WTC11 (cell line): ENCODE results near the gene RANBP3L. TPM values are rescaled to one million over a fixed set of nuclear protein-coding genes. Genes with fewer than 3 reads are reported as not detected.

Source experiments
- ATAC-seq: fragments of 200-7000 bp; cut with Tn5 transposase; 2 replicates; pipeline ENCODE4 v1.10.0; 2021; ENCODE audit warnings: mild to moderate bottlenecking, moderate library complexity
- CTCF ChIA-PET: fragments of 300-600 bp; sonication (Branson Sonifier 250); formaldehyde crosslinking; loops from one replicate; lab custom pipeline; 2021; ENCODE audit warnings: antibody characterized with exemption; lab: Charles Lee
- POLR2A ChIA-PET: fragments of 350-600 bp; sonication (Branson Sonifier 250); formaldehyde crosslinking; loops from one replicate; lab custom pipeline; 2021; ENCODE audit warnings: antibody characterized with exemption; lab: Charles Lee
- DNase-seq: peaks from one replicate; pipeline ENCODE4 v3.0.0; 2021; ENCODE audit warnings: low spot score
- H3K27ac Mint-ChIP-seq: 2 replicates; pipeline ENCODE4 v1.8.0; 2021; ENCODE audit warnings: mixed read lengths
- H3K27me3 Mint-ChIP-seq: 2 replicates; pipeline ENCODE4 v1.8.0; 2021; ENCODE audit warnings: low read depth, mild to moderate bottlenecking, moderate library complexity, mixed read lengths
- H3K36me3 Mint-ChIP-seq: 2 replicates; pipeline ENCODE4 v1.8.0; 2021; ENCODE audit warnings: mixed read lengths
- H3K4me1 Mint-ChIP-seq: 2 replicates; pipeline ENCODE4 v1.8.0; 2022; ENCODE audit warnings: mixed read lengths
- H3K4me3 Mint-ChIP-seq: 2 replicates; pipeline ENCODE4 v1.8.0; 2021; ENCODE audit warnings: mild to moderate bottlenecking, moderate library complexity, mixed read lengths
- H3K9me3 Mint-ChIP-seq: 2 replicates; pipeline ENCODE4 v1.8.0; 2021; ENCODE audit warnings: mixed read lengths
- EMX1 ChIP-seq: fragments of 250-450 bp; sonication (Bioruptor Pico); IDR thresholded peaks from 2 replicates; pipeline ENCODE4 v1.8.0; 2021; ENCODE audit warnings: mild to moderate bottlenecking
- ETV6 ChIP-seq: sonication (generic); formaldehyde crosslinking; IDR thresholded peaks from 2 replicates; pipeline ENCODE4 v1.8.1; 2022; ENCODE audit warnings: mild to moderate bottlenecking, missing genetic modification reagents
- IRF2 ChIP-seq: sonication (generic); formaldehyde crosslinking; IDR thresholded peaks from 2 replicates; pipeline ENCODE4 v1.8.0; 2022; ENCODE audit warnings: low read depth, missing genetic modification reagents, borderline replicate concordance
- JAZF1 ChIP-seq: fragments of 250-450 bp; sonication (Bioruptor Pico); IDR thresholded peaks from 2 replicates; pipeline ENCODE4 v1.9.0; 2021; ENCODE audit warnings: moderate library complexity, mild to moderate bottlenecking, inconsistent platforms
- NR2C2 ChIP-seq: sonication (generic); formaldehyde crosslinking; IDR thresholded peaks from 2 replicates; pipeline ENCODE4 v1.8.0; 2022; ENCODE audit warnings: mild to moderate bottlenecking, missing genetic modification reagents
- NR3C1 ChIP-seq: sonication (generic); formaldehyde crosslinking; conservative IDR thresholded peaks from 2 replicates; pipeline ENCODE4 v1.8.1; 2023; ENCODE audit warnings: low read depth, mild to moderate bottlenecking, missing genetic modification reagents
- PRRX2 ChIP-seq: fragments of 250-450 bp; sonication (Bioruptor Pico); IDR thresholded peaks from 2 replicates; pipeline ENCODE4 v1.8.0; 2021; ENCODE audit warnings: mild to moderate bottlenecking
- RELA ChIP-seq: sonication (generic); formaldehyde crosslinking; IDR thresholded peaks from 2 replicates; pipeline ENCODE4 v1.8.1; 2022; ENCODE audit warnings: missing genetic modification reagents, mild to moderate bottlenecking, borderline replicate concordance
- SMAD3 ChIP-seq: sonication (generic); formaldehyde crosslinking; IDR thresholded peaks from 2 replicates; pipeline ENCODE4 v1.8.0; 2022; ENCODE audit warnings: missing genetic modification reagents, mild to moderate bottlenecking, borderline replicate concordance
- TEAD1 ChIP-seq: sonication (generic); formaldehyde crosslinking; IDR thresholded peaks from 2 replicates; pipeline ENCODE4 v1.8.0; 2022; ENCODE audit warnings: mild to moderate bottlenecking, missing genetic modification reagents
- ZNF138 ChIP-seq: sonication (generic); formaldehyde crosslinking; conservative IDR thresholded peaks from 2 replicates; pipeline ENCODE4 v1.8.1; 2022; ENCODE audit warnings: mild to moderate bottlenecking, moderate library complexity, missing genetic modification reagents
- ZNF396 ChIP-seq: fragments of 250-450 bp; sonication (Bioruptor Pico); IDR thresholded peaks from 2 replicates; pipeline ENCODE4 v1.8.0; 2021; ENCODE audit warnings: mild to moderate bottlenecking, moderate library complexity, borderline replicate concordance
- ZNF423 ChIP-seq: fragments of 250-450 bp; sonication (Bioruptor Pico); IDR thresholded peaks from 2 replicates; pipeline ENCODE4 v2.1.2; 2022; ENCODE audit warnings: mild to moderate bottlenecking, moderate library complexity
- total RNA-seq: library from RNA; stranded (reverse); gene quantifications from 3 replicates; pipeline ENCODE4 v1.2.3, GENCODE V29; 2021
- TF ChIP-seq, protein P1 (sequence below): sonication (generic); formaldehyde crosslinking; IDR thresholded peaks from 2 replicates; pipeline ENCODE4 v1.8.1; 2023; ENCODE audit warnings: mild to moderate bottlenecking, missing genetic modification reagents
- TF ChIP-seq, protein P2 (sequence below): sonication (generic); formaldehyde crosslinking; IDR thresholded peaks from 2 replicates; pipeline ENCODE4 v1.8.1; 2022; ENCODE audit warnings: low read depth, missing genetic modification reagents, borderline replicate concordance
- TF ChIP-seq, protein P3 (sequence below): sonication (generic); formaldehyde crosslinking; conservative IDR thresholded peaks from 2 replicates; pipeline ENCODE4 v1.8.1; 2023; ENCODE audit warnings: mild to moderate bottlenecking, low read depth, missing genetic modification reagents, moderate library complexity
- TF ChIP-seq, protein P4 (sequence below): sonication (generic); formaldehyde crosslinking; IDR thresholded peaks from 2 replicates; pipeline ENCODE4 v1.8.0; 2022; ENCODE audit warnings: mild to moderate bottlenecking, missing genetic modification reagents
- TF ChIP-seq, protein P5 (sequence below): fragments of 250-450 bp; sonication (Bioruptor Pico); IDR thresholded peaks from 2 replicates; pipeline ENCODE4 v1.9.0; 2021; ENCODE audit warnings: moderate library complexity, mild to moderate bottlenecking, inconsistent platforms, borderline replicate concordance
- TF ChIP-seq, protein P6 (sequence below): fragments of 200-600 bp; IDR thresholded peaks from 2 replicates; pipeline ENCODE4 v1.8.0; 2022; ENCODE audit warnings: antibody characterized with exemption

RANBP3L gene
- total RNA-seq, 1 experiment from 2014 or later: not detected

DNA sequence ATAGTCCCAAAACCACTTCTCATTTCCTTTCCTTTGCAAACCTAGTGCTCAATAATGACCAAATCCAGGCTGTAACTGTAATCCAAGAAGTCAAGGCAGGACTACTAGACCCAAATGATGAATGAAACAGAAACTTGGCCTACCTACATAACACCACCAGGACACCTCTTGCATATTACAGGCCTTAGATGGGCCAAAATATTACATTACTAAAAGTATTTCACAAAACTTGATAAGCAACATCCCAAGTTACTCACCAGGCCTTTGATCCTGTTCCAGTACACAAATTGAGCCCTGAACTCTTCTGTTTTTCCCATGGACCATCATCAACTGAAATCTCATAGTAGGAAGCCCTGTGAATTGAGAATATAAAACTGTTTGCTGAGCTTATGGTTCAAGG is 94.8 kb downstream of the RANBP3L start (continued):
- TF ChIP-seq, protein P1, sequence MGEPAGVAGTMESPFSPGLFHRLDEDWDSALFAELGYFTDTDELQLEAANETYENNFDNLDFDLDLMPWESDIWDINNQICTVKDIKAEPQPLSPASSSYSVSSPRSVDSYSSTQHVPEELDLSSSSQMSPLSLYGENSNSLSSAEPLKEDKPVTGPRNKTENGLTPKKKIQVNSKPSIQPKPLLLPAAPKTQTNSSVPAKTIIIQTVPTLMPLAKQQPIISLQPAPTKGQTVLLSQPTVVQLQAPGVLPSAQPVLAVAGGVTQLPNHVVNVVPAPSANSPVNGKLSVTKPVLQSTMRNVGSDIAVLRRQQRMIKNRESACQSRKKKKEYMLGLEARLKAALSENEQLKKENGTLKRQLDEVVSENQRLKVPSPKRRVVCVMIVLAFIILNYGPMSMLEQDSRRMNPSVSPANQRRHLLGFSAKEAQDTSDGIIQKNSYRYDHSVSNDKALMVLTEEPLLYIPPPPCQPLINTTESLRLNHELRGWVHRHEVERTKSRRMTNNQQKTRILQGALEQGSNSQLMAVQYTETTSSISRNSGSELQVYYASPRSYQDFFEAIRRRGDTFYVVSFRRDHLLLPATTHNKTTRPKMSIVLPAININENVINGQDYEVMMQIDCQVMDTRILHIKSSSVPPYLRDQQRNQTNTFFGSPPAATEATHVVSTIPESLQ (CRISPR knock-in tag): no peak

DNA sequence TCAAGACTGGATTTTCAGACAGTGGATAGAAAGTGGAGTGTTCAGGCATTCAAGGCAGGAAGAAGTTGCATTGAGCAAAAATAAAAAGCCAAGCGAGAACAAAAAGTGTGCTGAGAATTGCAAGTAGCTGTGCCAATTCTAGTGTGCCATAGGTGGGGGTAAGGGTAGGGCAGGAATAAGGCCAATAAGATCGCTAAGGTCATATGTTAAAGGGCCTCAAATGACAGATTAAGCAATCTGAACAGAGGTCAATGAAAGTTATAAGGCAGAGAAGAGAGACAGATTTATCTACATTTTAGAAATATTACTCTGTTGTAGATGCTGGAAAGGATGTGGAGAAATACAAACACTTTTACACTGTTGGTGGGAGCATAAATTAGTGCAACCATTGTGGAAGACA is 96.4 kb downstream of the RANBP3L start:
- ChIA-PET POLR2A (no interaction called here), CTCF (no interaction called here)
- TF ChIP-seq ZNF423 (CRISPR knock-in tag) (no peak), ZNF396 (CRISPR knock-in tag) (no peak), ZNF138 (CRISPR knock-in tag) (no peak)
- TF ChIP-seq, protein P2, sequence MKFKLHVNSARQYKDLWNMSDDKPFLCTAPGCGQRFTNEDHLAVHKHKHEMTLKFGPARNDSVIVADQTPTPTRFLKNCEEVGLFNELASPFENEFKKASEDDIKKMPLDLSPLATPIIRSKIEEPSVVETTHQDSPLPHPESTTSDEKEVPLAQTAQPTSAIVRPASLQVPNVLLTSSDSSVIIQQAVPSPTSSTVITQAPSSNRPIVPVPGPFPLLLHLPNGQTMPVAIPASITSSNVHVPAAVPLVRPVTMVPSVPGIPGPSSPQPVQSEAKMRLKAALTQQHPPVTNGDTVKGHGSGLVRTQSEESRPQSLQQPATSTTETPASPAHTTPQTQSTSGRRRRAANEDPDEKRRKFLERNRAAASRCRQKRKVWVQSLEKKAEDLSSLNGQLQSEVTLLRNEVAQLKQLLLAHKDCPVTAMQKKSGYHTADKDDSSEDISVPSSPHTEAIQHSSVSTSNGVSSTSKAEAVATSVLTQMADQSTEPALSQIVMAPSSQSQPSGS: no peak
- H3K27me3 Mint-ChIP-seq: no peaks in the 10 kb centered on the region
- no peak overlapping the region for H3K4me3 Mint-ChIP-seq
- no peaks in the 10 kb centered on the region for H3K9me3 Mint-ChIP-seq
- no peak for DNase-seq
- no peak for ATAC-seq
- 0 out of 2 replicates have a peak, but pooled peaks cover 2% of the 10 kb centered on the region for H3K36me3 Mint-ChIP-seq
- H3K27ac Mint-ChIP-seq: no peak overlapping the region
- H3K4me1 Mint-ChIP-seq: no peaks in the 10 kb centered on the region

DNA sequence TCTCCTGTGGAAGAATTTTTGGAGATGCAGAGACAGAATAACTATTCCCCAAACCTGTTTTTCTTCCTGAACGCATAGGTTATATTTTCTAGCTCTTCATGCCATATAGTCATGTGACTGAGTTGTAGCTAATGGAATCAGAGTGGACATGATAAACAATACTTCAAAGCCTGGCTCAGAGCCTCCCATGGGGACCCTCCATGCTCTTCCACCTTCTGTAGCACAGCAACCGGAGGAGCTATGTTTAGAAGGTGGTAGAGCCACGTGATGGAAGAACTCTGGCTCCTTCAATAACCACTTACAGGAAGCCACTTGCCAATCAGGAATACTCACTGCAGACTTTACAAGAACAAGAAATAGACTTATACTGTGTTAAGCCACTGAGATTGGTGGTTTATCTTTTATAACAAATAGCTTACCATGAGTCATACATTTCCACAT is 99.2 kb downstream of the RANBP3L start:
- Mint-ChIP-seq H3K36me3 (0 out of 2 replicates have a peak, but pooled peaks cover 2% of the 10 kb centered on the region), H3K27me3 (no peaks in the 10 kb centered on the region), H3K4me3 (no peak overlapping the region), H3K27ac (no peak overlapping the region), H3K4me1 (no peaks in the 10 kb centered on the region), H3K9me3 (no peaks in the 10 kb centered on the region)
- ChIA-PET CTCF (interaction anchor here (1.3 kb wide), 1 partner anchor 24 kb away, joined by 5 read pairs; no protein-coding TSS in a partner anchor), POLR2A (no interaction called here)
- ATAC-seq (no peak), DNase-seq (no peak)
- no peak for TF ChIP-seq ETV6 (CRISPR knock-in tag)
- no peak for TF ChIP-seq EMX1 (CRISPR knock-in tag)
- TF ChIP-seq, protein P3, sequence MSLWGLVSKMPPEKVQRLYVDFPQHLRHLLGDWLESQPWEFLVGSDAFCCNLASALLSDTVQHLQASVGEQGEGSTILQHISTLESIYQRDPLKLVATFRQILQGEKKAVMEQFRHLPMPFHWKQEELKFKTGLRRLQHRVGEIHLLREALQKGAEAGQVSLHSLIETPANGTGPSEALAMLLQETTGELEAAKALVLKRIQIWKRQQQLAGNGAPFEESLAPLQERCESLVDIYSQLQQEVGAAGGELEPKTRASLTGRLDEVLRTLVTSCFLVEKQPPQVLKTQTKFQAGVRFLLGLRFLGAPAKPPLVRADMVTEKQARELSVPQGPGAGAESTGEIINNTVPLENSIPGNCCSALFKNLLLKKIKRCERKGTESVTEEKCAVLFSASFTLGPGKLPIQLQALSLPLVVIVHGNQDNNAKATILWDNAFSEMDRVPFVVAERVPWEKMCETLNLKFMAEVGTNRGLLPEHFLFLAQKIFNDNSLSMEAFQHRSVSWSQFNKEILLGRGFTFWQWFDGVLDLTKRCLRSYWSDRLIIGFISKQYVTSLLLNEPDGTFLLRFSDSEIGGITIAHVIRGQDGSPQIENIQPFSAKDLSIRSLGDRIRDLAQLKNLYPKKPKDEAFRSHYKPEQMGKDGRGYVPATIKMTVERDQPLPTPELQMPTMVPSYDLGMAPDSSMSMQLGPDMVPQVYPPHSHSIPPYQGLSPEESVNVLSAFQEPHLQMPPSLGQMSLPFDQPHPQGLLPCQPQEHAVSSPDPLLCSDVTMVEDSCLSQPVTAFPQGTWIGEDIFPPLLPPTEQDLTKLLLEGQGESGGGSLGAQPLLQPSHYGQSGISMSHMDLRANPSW (CRISPR knock-in tag): no peak
- TF ChIP-seq SMAD3 (CRISPR knock-in tag): no peak
- no peak for TF ChIP-seq NR3C1 (CRISPR knock-in tag)
- TF ChIP-seq PRRX2 (CRISPR knock-in tag): no peak
- no peak for TF ChIP-seq IRF2 (CRISPR knock-in tag)
- TF ChIP-seq RELA (CRISPR knock-in tag): no peak
- TF ChIP-seq, protein P4, sequence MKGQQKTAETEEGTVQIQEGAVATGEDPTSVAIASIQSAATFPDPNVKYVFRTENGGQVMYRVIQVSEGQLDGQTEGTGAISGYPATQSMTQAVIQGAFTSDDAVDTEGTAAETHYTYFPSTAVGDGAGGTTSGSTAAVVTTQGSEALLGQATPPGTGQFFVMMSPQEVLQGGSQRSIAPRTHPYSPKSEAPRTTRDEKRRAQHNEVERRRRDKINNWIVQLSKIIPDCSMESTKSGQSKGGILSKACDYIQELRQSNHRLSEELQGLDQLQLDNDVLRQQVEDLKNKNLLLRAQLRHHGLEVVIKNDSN (CRISPR knock-in tag): no peak
- TF ChIP-seq NR2C2 (CRISPR knock-in tag): no peak

DNA sequence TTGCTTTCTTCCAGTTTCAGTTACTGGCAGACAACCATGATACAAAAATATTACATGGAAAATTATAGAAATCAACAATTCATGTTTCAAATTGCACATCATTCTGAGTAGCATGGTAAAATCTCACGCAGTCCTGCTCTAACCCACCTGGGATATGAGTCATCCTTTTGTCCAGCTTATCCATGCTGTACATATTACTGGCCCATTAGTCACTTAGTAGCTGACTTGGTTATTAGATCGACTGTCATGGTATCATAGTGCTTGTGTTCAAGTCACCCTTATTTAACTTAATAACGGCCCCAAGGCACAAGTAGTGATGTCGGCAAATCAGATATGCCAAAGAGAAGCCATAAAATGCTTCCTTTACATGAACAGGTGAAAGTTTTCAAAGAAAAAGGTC is 101.2 kb downstream of the RANBP3L start:
- no peak for ATAC-seq
- CTCF ChIA-PET: no interaction called here
- H3K27ac Mint-ChIP-seq: no peak overlapping the region
- no peak for TF ChIP-seq TEAD1 (CRISPR knock-in tag)
- TF ChIP-seq JAZF1 (CRISPR knock-in tag): no peak
- TF ChIP-seq, protein P5, sequence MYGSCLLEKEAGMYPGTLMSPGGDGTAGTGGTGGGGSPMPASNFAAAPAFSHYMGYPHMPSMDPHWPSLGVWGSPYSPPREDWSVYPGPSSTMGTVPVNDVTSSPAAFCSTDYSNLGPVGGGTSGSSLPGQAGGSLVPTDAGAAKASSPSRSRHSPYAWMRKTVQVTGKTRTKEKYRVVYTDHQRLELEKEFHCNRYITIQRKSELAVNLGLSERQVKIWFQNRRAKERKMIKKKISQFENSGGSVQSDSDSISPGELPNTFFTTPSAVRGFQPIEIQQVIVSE (CRISPR knock-in tag): no peak
- no peak for TF ChIP-seq ZNF396 (CRISPR knock-in tag)
- TF ChIP-seq, protein P6, sequence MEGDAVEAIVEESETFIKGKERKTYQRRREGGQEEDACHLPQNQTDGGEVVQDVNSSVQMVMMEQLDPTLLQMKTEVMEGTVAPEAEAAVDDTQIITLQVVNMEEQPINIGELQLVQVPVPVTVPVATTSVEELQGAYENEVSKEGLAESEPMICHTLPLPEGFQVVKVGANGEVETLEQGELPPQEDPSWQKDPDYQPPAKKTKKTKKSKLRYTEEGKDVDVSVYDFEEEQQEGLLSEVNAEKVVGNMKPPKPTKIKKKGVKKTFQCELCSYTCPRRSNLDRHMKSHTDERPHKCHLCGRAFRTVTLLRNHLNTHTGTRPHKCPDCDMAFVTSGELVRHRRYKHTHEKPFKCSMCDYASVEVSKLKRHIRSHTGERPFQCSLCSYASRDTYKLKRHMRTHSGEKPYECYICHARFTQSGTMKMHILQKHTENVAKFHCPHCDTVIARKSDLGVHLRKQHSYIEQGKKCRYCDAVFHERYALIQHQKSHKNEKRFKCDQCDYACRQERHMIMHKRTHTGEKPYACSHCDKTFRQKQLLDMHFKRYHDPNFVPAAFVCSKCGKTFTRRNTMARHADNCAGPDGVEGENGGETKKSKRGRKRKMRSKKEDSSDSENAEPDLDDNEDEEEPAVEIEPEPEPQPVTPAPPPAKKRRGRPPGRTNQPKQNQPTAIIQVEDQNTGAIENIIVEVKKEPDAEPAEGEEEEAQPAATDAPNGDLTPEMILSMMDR: no peak
- TF ChIP-seq, protein P3 (CRISPR knock-in tag): no peak

More for the DNA sequence above, 101.2 kb downstream of the RANBP3L start:
- Mint-ChIP-seq H3K4me3 (no peak overlapping the region), H3K9me3 (no peaks in the 10 kb centered on the region), H3K36me3 (peaks cover 4% of the 10 kb centered on the region), H3K4me1 (no peaks in the 10 kb centered on the region), H3K27me3 (no peaks in the 10 kb centered on the region)
- POLR2A ChIA-PET: no interaction called here
- no peak for DNase-seq
